GM19452 (cell line): ENCODE results near the gene STAU1.
A peak's percentile ranks its signal among the peaks of the same experiment; 100 is the strongest.
"Not testable (repeated sequence)": the region's sequence is repeated elsewhere in the genome, so short reads cannot be mapped to it uniquely, and the experiment has no call there.

ENCODE experiments used
- ATAC-seq: cut with Tn5 transposase; IDR thresholded peaks from one replicate; pipeline ENCODE4 v1.9.1; 2021; ENCODE audit not compliant: unreplicated experiment

Gene STAU1

GRCh38 chr20:49187851-49188641 lies at the start of gene STAU1:
TSS of gene STAU1 (minus strand) at chr20:49188334. CDS start at chr20:49166201, 22,133 bp downstream.
- peak; percentile 89 for ATAC-seq

- no peak for ATAC-seq
Observed at GRCh38 chr20:49237531-49237930, 49.4 kb upstream of the STAU1 start.

- ATAC-seq = no peak
Observed at GRCh38 chr20:49236301-49236700, 48.2 kb upstream of the STAU1 start.

- no peak for ATAC-seq
Observed at GRCh38 chr20:49234831-49235230, 46.7 kb upstream of the STAU1 start.

- ATAC-seq = no peak
Observed at GRCh38 chr20:49233226-49233625, 45.1 kb upstream of the STAU1 start.

- no peak for ATAC-seq
Observed at GRCh38 chr20:49231471-49231870, 43.3 kb upstream of the STAU1 start.

- ATAC-seq = no peak
Observed at GRCh38 chr20:49230561-49231133, 42.5 kb upstream of the STAU1 start.

- ATAC-seq = no peak
Observed at GRCh38 chr20:49230021-49230420, 41.9 kb upstream of the STAU1 start.

- ATAC-seq = no peak
Observed at GRCh38 chr20:49229381-49229780, 41.2 kb upstream of the STAU1 start.

GRCh38 chr20:49228676-49229075 lies 40.5 kb upstream of the STAU1 start:
- ATAC-seq = no peak

GRCh38 chr20:49225896-49226295 lies 37.8 kb upstream of the STAU1 start:
- ATAC-seq = no peak

GRCh38 chr20:49219924-49220831 lies 32.0 kb upstream of the STAU1 start:
- ATAC-seq = no peak

GRCh38 chr20:49219091-49219923 lies 31.2 kb upstream of the STAU1 start, which contains the start of gene DDX27:
TSS of gene DDX27 (plus strand) at chr20:49219416. CDS start at chr20:49219449, 33 bp downstream.
- peak; percentile 88 for ATAC-seq

GRCh38 chr20:49218739-49219090 lies 30.6 kb upstream of the STAU1 start:
- not testable (repeated sequence) for ATAC-seq

GRCh38 chr20:49216991-49217578 lies 29.0 kb upstream of the STAU1 start:
- no peak for ATAC-seq

- ATAC-seq = no peak
Observed at GRCh38 chr20:49215232-49215631, 27.1 kb upstream of the STAU1 start.

- no peak for ATAC-seq
Observed at GRCh38 chr20:49214571-49214970, 26.4 kb upstream of the STAU1 start.

GRCh38 chr20:49210757-49211110 lies 22.6 kb upstream of the STAU1 start:
- ATAC-seq = no peak

GRCh38 chr20:49210101-49210756 lies 22.1 kb upstream of the STAU1 start:
- no peak for ATAC-seq

GRCh38 chr20:49207076-49207475 lies 18.9 kb upstream of the STAU1 start:
- no peak for ATAC-seq
